CD4-positive, alpha-beta T cell treated with Interleukin-1 beta for 1 hour (primary cell): ENCODE measurements around the gene NABP1.
A peak's percentile ranks its signal among the peaks of the same experiment; 100 is the strongest.

ENCODE experiments used
- DNase-seq, 2 donors: peaks; one replicate each; pipeline ENCODE4 v3.0.0-alpha.2; 2020 to 2022

The NABP1 gene

DNA sequence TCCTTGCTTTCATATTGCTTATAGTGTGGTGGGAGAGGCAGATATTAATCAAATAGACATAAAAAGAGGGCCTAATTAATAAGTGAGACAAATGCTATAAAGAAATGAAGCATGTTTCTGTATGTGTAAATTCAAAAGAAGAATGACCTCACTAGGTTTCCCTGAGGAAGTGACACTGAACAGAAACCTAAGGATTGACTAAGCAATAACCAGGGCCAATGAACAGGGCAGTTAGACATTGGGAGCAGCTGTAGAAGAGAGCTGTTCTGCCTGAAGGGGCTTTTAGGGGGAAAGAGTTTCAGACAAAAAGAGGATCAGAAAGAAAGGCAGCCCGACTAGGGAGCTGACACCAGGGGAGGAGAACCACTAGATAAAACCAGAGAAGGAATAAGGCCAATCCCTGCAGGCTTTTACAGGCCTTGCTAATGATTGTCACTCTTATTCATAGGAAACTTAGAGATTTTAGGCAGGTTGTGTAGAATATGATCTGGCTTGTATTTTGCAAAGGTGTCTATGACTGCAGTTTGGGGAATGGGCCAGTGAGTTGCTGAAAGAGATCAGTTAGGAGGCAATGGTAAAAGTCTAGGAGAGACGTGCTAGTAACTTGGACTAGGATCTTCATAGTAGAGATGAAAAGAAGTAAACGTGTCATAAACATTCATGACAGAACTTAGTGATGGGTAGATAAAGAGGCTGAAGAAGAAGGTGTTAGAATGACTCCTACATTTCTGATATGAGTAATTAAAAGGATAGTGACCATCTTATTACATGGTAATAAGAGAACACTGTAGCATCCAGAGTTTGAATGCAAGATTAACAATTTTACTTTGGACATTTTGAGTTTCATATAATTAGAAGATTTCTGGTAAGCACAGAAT lies 26.8 kb upstream of the NABP1 start:
- no peak for DNase-seq

DNA sequence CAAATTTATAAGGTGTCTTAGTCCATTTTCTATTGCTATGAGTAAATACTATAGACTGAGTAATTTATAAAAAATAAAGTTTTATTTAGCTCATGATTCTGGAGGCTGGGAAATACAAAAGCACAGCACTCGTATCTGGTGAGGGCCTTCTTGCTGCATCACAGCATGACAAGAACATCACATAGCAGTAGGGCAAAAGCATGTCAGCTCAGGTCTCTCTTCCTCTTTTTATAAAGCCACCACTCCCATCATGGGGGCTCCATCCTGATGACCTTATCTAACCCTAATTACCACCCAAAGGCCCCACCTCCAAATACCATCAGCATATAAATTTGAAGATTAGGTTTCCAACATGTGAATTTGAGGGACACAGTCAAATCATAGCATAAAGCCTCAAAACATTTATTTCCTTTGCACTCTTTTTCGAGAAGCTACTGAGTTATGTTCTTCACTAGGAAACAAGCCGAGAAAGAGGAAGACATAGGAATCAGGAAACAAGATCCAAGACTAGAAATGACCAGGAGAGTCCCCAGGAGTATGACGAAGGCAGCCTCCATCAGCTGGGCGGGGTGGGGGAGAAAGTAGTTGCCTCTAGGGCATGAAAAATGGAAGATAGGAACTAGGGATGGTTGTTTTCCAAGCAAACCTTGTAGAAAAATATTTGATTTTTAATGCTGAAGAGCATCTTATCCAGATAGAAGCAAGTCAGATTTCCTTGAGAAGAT lies 24.1 kb upstream of the NABP1 start:
- DNase-seq: no peak

DNA sequence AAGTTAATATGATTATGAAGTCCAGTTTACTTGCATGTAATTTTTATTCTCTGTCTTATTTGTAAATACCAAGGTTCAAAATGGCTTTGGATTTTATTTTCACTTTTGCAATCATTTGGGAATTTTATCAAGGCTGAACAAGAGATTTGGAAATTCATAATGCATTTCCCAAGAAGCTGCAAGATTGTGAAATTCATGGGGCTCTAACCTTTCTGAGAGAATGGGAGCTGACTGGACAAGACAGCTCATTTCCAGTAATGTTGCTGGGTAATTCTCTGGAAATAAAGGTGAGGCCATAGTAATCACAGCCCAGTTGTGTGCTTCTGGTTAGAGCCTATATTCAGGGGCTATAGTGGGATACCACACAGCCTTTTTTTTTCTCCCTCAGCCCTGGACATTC lies 21.5 kb upstream of the NABP1 start:
- DNase-seq: no peak

DNA sequence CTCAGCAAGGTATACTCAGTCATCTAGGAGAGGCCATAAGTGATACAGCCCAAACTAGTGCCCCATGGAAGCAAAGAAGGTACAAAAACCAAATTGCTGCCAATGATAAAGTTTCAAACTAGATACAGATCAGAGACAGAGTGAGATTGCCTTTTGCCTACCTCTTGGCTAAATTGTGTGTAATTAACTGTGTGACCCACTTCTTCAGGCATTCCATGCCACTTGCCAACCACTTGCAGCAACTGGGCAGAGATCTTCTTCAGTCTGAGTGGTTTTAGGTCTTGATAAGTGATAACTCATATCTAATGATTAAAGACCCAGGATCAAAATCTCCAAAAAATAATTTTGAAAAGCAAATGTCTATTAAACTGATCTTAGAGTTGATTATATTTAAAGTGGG lies 21.1 kb upstream of the NABP1 start:
- DNase-seq: no peak

DNA sequence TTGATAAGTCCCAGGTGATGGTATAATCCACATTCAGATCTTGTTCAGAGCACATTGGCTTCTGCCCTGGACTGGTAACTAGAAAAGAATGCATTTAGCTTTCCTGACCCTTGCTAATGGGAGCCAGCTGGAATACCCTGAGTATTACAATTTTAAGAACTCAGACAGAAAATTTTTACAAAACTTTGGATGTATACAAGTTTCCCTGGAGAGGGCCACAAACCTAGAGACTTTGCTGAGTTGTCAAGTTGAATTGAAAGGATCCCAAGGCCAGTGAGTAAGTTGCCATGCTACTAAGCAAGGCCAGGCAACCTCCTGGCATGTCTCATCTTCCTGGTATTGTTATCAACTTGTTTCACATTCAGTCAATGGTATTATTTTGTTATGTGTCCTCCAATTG lies 20.0 kb upstream of the NABP1 start:
- DNase-seq: no peak

DNA sequence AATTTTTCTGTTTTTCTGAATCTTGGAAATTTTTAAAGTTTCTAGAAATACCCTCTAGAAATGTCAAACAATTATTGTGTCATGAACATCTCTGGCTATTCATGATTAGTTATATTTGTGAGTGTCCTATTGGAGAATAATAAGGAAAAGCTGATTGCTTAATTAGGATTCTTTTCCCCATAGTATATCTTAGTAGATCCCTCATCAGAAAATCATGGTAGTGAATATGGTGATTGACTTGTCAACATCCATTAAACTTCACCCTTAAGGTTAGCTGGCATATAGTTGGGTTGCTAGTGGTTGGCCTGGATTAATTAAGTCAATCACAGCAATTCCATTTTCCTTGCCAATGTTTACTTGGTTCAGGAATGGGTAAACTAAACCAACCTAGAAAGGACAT lies 18.7 kb upstream of the NABP1 start:
- no peak for DNase-seq

DNA sequence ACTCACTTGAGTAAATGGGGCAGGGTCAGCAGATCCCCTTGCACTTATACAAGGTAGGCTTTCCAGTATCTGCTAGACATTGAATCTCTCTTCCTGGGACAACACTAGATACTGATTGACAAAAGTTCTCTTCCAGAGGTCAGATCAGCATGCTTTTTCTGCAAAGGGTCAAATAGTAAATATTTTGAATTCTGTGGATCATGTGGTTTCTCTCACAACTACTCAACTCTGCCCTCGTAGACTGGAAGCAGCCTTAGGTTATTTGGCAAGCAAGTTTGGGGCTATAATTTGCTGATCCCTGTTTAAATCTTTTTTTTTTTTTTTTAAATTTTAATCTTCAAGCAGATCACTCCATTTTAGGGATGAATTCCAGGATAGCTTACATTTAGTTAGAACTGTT lies 17.4 kb upstream of the NABP1 start:
- DNase-seq: no peak

DNA sequence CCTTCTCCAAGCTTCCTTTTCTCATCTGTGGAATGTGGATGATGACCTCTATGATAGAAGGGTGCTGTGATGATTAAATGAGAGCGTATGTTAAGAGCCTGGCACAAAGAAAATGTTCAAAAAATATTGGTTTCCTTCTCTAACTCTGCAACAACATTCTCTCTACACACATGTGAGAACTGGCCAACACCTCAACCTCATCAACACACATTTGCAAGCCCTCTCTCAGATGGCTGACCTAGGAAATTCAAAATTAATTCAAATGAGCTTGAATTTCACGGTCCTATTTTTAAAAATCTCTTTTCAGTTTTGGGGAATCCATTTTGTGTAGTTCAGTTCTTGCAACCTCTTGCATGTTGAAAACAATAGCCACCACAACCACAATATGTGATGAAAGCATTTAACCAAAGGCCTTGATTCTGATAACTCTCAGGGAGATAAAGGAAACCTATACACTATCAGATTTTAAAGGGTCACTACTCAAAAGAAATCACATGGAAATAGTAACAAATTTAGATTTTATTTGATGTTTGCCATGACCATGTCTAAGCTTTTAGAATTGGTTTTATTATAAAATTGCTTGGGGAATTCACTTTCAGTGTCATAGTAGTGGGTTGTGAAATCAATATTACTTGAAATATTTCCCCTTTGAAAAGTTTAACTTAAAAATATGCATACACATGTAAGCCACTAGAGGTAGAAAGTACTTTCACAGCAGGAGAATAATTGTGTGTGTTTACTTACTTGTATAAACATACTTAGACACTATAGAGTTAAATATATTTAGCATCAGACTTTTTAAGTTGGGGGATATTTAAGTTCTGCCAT lies 16.6 kb upstream of the NABP1 start:
- DNase-seq: no peak

DNA sequence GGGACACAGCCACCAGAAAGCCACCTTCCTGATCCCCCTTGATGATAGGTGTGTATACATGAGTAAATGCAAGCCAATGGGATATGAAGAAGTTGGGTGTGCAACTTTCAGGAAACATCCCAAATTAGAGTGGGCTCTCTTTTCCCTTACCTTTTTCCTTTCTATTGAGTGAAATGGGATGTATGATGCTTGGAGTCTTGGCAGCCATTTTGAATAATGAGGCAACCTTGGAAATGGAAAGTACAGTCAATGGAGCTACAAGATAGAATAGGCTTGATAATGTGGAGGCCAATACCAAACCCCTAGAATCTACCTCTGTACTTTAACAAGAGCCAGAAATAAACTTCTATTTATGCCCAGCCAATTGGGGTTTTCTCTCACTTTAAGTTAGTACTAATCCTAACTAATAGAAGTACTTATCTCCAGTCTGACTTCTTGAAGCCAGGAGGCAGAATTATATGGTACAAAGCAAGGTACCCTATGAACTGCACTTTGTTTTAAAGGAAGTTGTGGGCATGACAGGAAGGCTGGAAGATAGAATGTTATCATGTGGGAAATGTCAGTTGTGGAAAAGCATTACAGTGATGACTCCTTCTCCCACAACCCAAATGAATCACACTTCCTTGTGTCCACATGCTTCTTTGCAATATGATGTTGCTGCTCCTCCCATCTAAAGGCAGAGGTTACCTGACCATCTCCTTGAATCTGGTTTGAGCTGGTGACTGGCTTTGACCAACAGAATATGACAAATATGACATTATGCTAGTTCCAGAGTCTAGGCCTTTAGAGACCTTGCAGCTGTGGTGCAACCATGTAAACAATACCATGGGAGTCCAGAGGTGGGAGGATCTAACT lies 12.9 kb upstream of the NABP1 start:
- DNase-seq: peak in 1 of 2 donors; percentile 1

DNA sequence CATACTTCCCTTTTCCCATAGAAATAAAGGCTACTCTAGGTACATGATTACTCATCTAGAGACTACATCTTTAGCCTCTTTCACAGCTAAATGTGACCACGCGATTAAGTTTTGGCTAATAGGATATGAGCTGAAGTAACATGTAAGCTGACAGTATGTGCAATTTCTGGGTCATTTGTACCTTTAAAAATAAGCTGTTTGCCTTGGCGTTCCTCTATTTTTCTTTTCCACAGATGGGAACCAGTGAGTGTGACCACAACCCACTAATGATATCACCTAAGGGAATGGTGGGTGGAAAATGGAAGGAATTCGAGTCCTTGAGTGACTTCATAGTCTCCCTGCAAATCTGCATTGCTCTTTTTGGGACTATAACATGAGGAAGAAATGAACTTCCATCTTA lies 11.7 kb upstream of the NABP1 start:
- no peak for DNase-seq

DNA sequence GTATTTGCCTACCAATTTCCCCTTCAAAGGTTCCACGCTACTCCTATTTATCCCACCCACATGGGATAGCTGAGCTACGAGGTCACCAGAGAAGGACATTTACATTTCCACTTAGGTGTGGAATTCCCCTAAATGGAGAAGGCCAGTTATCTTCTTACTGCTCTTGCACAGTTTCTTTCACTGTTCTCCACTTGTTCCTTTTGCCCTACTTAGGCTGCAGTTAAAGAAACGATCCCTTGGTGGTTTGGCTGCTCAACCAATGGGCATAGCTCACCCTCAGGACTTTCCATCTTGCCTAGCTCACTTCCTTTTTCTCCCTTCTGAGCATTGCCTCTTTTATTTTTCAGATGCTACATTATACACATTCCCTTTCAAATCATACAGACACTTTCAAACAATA lies 11.2 kb upstream of the NABP1 start:
- peak in 1 of 2 donors; percentile 28 for DNase-seq

DNA sequence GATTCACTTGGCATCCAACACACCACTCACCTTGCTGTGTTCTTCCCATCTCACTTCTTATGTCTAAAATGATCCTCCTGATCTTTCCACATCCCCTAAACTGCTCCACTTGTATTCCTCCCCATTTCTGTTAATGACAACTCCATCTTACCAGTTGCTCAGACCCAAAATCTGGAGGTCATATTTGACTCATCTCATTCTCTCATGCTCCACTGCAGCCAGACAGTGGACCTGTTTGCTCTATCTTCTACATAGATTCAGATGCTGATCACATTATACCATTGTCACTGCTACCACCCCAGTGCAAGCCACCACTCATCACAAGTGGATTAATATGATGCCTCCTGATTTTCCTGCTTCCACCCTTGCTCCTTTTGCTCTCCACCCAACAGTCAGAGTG lies 7.9 kb upstream of the NABP1 start:
- no peak for DNase-seq

DNA sequence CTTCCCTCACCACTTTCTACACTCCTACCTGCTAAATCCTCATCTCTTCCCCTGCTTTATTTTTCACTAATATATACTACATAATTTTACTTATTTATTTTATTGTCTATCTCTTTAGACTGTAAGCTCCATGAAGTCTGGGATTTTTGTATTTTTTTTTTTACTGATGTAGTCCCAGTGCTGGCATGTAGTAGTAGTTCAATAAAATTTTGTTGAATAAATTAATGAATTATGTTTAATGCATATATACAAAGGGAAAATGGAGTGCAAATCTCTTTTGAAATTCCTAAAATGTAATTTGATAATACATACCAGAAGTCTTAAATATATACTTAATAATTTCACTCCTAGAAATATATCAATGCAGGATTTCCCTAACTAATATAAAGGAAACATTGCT lies 7.1 kb upstream of the NABP1 start:
- DNase-seq: no peak

DNA sequence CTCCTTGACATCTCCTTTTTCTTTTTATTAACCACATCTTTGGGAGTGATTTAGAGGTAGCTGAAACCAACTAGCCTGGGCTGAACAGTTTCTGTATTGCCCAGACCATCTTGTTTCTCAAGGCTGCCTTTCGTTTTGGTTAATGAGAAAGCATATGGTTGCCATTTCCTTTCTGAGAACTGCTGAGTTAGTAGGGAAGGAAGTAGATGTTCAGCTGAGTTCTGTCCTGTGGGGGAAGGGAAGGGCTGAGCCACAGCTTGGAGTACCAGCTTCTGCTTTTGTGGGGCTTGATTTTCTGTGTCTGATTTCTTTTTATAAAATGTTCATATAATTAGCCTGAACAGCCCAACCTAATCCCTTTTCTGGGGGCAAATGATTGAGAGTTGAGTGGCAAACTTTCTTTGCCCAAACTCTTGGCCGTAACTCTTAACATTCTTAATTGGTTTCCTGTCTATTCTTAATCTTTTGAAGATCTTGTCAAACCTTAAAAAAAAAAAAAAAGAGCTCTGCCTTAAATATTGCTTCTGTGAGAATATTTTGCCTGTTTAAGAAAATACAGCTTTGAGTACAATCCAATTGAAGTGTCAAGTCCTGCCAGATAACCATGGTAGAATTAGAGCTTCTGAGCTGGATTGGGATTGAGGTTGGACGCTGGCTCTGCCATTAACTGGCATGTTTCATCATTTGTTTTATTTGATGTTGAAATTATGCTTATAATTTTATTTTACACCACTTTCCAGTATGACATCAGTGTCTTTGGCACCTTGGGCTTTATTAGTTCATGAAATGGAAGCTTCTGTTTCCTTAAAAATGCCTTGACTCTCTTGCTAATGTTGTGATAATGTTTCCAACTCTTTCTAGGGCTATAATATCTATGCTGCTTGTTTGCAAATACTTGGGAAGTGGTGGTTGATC lies 1.9 kb upstream of the NABP1 start:
- DNase-seq: peak; percentile 82 to 84

DNA sequence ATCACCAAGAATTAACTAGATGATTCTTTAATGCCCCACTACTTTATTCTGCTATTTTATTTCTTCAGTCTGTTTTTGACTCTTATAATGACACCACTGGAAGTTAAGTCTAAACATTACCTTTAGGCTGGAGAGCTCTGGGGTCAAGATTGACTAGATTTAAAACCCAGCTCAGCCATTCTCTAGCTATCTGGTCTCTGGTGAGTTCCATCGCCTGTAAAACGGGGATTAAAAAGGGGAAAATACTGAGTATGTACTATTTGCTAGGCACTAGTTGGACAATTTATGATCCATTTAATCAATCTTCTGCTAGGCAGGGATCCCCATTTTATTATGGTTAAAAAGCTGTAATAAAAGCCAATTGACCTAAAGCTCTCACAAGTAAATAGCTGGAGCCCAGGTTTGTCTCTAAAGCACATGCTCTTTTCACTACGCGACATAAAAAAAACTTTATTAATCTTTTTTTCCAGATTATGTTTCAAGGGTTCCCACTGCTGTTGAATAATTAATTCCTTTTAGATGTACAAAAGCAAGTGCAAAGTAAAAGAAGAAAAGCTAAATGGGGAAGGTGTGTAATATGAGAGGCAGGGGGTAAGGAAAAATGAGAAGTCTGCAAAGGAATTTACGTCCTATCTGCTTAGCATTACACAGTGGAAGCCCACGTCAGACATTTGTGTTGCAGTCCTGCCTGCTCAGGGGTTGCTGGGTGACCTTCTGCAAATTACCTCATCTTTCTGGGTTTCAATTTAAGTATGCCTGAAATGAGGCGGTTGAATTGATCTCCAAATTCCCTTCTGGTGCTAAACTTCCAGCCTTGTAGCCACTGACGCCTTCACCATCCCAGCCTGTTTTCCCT lies 918 bp upstream of the NABP1 start:
- peak; percentile 67 to 75 for DNase-seq

DNA sequence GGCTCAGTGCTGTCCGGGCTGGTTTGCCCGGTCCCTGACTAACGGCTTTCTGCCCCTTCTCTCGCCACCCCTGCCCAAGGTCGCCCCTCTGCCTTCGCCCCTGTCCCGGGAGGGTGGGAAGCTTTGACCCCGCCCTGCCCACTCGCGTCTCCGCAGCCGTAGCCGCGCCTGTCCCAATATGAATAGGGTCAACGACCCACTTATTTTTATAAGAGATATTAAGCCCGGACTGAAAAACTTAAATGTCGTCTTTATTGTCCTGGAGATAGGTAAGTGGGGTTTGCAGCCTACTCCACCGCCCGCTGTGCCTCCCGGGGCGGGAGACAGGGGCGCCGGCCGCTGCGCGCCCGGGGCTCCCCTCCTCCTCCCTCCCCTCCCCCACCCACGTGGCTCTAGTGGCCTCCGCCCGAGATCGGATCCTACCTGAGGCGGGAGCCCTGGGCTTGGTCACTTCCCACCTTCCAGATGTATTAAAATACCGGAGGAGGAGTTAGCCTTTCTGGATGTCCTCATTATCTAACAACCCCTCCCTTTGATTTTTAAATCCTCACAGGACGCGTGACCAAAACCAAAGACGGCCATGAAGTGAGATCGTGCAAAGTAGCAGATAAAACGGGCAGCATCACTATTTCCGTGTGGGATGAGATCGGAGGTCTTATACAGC lies 633 bp downstream of the NABP1 start:
- peak; percentile 61 to 65 for DNase-seq

DNA sequence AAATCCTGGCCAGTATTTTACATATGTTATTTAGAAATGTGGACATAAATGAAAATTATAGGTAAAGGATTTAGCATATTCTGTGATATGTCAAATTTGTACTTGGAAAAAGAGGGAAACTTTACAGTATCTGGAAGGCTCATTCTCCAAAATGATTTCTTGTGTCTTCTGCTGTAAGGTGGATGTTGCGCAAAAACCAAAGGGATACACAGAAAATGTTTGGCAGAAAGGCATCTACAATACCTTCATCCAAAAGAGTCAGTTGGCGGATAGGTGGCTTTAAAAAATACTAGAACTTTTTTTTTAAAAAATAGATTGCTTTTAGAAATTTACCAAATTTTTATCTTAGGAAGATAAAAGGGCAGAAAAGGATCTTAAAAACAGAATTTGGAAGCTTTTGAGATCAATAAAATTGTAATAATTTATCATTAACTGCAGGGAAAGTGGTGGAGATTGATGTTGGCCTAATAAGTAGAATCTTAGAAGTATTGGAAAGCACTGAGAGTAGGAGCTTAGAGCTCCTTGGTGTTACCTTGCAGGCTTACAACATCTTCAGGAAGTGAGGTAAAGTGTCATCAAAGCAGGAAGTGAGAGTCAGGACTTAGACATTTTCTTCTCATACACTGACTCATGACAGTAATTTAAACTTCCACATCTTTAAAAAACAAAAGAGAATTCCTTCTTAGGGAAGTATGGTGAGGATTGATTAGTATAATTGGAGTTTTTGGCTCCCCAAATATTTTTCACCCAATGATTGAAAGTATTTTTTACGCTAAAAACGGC lies 2.1 kb downstream of the NABP1 start:
- peak; percentile 25 to 77 for DNase-seq

DNA sequence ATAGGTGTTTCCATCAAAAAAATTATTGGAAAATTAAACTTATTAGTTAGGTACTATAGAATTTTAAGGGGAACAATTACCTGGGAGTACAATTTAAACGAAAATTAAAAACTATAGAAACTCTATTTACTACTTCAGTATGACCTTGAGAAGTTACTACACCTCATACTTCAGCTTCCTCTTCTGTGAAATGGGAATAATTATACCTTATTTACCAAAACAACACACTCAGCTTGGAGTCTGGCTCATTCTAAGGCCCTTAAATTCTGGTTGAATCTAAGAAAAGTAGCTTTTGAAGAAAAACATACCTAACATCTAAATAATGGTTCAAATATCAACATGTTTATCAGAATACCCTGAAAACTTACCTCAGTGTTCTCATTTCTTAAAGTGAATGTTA lies 2.7 kb downstream of the NABP1 start:
- no peak for DNase-seq

DNA sequence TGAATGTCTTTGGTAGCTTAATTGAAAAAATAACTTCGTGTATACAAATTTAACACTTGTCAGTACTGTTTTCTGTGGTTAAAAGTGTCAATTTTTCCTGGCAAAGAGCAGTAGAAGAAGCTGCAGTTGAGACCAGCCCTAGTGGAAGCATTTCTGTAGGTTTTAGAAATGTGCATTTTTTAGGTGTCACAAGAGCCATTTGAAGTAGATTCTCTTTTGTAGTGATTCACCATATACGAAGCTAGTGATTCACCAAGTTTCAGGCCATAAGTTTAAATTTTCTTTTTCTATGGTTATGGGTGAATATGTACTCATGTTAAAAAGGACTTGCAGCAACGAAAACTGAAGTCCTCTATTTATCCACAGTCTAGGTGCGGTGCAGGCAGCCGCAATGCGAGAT lies 4.2 kb downstream of the NABP1 start:
- DNase-seq: no peak
